Hematopoietic multipotent progenitor cell treated with erythropoietin and hydrocortisone succinate and interleukin-3 and kit ligand, for 15 days (in vitro differentiated cells): ENCODE results near the gene LRP1B.

Source experiments
- DNase-seq: peaks from one replicate; pipeline ENCODE4 v3.0.0-alpha.2; 2015; ENCODE audit warnings: low spot score

The LRP1B gene

DNA sequence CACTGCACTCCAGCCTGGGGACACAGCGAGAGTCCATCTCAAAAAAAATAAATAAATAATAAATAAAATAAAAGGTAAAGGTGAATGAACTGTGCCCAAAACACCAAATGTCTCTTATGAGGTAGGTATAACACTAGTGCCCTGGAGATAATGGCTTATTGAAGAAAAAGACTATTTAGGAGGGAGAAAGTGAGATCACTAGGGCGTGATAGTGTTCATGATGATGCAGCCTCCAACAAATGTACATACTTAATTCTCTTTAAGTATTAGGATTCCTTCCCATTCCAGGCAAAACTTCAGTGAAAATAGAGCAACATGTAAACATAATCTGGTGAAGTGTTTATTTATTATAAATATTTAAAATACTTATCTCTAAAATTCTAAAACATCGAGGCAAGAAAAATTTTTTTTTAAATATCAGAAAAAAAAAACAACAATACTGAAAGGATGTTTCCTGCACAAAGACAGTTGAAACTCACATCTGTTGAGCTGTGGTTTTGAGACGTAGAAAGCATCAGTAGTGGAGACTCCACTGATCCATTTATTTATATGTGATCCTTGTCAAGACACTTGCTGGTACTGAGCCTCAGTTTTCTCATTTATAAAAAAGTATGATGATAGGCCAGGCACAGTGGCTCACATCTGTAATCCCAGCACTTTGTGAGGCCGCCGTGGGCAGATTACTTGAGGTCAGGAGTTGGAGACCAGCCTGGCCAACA lies 183.3 kb downstream of the LRP1B start:
- DNase-seq, result no peak

DNA sequence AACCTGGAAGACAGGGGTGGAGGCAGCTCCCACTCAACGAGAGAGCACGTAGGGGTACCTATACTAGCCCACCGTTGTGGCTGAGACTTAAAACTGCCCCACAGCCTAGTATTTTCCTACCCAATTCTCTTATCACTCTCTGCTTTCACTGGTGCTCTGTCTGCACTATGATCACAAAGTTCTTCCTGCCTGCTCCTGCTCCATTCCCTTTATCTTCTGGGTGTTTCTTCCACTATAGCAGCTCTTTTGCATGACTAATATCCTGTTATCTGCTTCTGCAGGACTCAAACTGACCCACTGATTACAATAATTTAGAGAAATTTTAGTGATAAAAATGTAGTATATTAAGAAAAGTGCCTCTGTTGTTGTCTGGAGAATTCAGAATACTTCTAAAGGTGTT lies 184.8 kb downstream of the LRP1B start:
- DNase-seq, result no peak

DNA sequence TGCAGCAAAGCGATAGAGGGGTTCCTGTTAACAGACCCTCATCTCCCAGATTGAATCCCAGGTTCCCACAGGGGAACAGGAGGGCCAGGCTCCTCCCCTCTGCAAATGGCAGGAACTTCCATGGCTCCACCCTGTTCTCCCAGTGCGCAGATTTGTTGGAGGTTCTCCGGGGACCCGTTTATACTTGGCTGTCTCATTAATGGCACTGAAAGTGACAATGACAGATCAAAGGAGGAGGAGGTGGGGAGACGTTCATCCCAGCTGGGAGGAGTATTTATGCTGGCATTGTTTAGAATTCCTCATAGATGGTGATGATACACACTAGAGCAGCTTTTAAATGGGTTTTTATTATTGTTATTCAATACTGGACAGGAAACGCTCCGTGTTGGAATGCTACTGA lies 186.9 kb downstream of the LRP1B start:
- DNase-seq, result no peak

- no peak for DNase-seq
Observed at GRCh38 chr2:141942006-141942789, 188.6 kb downstream of the LRP1B start.

GRCh38 chr2:141941210-141941714 lies 189.6 kb downstream of the LRP1B start:
- no peak for DNase-seq

- no peak for DNase-seq
Observed at GRCh38 chr2:141940709-141941108, 190.1 kb downstream of the LRP1B start.

- no peak for DNase-seq
Observed at GRCh38 chr2:141933226-141933625, 197.6 kb downstream of the LRP1B start.

DNA sequence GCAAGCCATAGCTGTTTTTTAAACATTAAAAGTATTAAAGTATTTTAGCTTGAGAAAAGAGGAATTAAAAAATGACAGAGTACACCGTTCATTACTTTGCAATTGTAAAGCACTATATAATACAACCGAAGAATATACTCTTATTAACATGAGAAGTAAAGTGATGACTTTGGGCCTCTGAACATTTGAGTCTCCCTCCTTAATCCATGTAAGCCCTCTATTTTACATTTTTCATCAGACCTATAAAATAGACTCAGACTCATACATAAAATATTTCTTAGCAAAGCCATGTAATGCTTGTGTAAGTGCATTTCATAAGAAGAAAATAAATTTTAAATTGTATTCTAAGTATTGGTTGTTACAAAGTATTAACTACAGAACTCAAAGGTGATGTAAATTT lies 198.6 kb downstream of the LRP1B start:
- no peak for DNase-seq

DNA sequence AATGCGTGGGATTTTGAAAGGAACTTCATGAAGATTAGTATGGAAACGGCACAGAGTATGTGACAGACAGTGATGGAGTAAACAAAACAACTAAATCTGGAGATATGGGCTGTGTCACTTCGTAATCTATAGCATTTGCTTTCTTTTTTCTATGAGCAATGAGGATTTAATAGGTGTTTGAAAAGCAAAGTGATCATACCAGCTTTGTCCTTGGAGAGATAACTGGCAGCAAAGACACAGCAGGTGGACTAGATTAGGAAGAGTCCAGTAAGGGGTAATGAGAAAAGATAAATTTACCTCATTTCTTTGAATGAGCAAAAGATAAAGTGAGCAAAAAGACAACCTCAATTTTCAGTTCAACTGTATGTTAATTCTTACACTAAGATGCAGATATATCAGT lies 199.0 kb downstream of the LRP1B start:
- no peak for DNase-seq

DNA sequence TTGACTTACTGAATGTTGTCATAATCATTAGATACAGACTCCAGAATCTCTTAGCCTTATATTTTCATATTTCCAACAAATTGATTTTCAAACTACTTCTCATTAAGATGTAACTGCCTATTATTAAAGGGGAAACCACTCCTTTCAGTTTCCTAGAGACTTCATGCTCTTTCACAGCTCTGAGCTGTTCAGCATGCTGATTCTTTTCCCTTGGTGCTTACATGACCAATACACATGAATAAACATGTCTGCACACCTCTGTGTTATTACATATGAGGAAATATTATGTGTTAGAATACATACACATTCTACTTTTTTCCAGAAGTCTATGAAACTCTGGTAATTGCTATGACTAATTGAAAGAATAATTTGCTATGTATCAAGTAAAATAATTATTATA lies 200.0 kb downstream of the LRP1B start:
- DNase-seq, result no peak

DNA sequence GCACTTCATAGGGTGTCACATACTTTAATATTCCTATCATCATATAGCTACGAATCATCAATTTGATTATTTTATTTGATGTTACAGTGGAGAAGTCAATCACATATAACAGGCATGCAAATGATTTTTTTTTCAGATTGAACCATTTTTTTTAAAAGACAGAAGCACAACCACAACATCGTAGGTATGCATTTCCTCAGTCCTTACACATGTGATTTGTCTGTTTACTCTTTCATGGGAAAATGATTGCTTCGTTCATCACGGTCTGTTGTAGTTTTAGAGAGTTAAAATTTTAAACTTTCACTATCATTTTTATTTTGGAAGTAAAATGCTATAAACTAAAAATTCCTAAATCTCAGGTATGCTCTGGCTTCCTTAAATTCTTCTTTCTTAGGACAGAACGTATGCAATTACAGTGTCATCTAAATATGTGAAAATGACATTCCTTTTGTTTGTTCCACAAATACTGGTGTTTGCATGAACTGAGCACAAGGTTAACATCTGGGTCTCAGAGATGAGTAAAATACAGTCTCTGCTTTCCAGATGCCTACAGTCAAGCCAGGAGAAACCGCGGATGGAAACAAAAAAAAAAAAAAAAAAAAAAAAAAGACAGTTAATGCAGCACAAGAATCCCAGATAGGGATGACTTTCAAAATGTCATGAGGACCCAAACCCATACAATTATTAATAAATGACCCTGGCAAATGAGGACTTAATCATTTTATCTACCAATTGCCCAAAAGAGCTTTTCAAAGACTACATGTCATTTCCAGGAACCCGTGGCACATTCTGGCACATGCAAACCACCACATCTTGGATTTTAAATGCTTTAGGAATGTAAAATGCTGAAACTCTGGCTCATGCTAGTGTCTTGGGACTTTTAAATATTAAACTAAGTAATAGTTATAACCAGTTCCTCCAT lies 201.2 kb downstream of the LRP1B start:
- no peak for DNase-seq

- DNase-seq, result no peak
Observed at GRCh38 chr2:141928476-141928875, 202.3 kb downstream of the LRP1B start.

GRCh38 chr2:141927536-141927935 lies 203.3 kb downstream of the LRP1B start:
- DNase-seq, result no peak

- DNase-seq, result no peak
Observed at GRCh38 chr2:141925511-141925910, 205.3 kb downstream of the LRP1B start.

- DNase-seq, result no peak
Observed at GRCh38 chr2:141923657-141924056, 207.2 kb downstream of the LRP1B start.

- no peak for DNase-seq
Observed at GRCh38 chr2:141911485-141912066, 219.2 kb downstream of the LRP1B start.

- no peak for DNase-seq
Observed at GRCh38 chr2:141906678-141907077, 224.1 kb downstream of the LRP1B start.

DNA sequence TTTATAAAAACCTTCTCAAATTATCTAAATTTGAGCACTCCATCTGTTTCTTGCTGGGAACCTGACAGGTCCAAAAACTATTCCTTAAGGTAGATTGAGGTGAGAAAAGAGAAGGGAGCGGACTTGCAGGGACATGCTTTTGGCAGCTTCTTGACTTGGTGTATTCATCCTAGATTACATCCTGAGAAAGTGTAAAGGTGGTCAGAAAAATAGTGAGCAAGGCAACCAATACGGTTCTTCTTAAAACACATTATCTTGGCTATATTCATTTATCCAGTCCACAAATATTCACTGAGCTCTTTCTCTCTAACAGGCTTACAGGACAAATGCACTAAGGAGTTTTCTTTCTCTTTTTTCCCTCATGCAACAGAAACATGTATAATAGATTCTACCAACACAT lies 230.0 kb downstream of the LRP1B start:
- DNase-seq, result no peak

DNA sequence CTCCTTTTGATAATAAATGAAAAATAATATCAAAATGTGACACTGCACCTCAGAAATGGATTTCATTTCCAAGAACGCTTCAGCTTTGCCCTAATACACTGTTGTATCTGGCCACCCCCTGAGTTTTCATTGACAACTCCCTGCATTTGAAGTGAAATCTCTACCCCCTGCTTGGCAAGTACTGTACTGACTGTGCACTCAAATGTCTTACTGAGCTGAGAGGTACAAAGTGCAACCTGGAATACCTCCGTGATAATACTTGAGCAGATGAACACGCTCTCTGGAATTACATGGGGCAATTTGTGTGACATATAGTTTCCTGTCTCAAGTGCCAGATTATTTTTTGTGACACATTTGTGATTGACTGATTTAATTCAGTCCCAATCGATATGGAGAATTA lies 231.1 kb downstream of the LRP1B start:
- no peak for DNase-seq

GRCh38 chr2:141889788-141890187 lies 241.0 kb downstream of the LRP1B start:
- DNase-seq, result no peak

DNA sequence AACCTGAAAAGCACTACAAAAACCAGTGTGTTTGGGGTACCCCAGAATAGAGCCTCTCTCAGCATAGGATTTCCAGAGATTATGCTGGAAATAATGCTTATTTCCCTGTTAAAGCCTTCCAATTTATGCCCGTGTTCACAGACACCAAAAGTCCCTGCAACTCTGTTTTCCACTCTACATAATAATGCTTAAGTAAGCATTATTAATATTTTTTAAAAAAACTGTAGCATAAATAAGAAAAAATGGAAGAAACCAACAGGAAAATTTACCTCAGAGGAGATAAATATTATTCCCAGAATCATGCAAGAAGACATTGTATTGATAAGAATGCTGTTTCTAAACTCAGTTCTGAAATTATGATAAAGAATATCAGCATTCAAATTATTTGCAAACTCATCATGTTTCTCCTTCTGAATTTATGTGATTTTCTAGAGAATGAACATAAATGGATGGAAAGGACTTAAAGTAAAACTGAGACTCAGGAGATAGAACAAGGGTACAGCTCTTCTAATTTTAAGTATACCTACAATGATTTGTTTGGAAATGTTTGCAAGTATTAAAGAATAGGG lies 241.7 kb downstream of the LRP1B start:
- DNase-seq, result no peak

DNA sequence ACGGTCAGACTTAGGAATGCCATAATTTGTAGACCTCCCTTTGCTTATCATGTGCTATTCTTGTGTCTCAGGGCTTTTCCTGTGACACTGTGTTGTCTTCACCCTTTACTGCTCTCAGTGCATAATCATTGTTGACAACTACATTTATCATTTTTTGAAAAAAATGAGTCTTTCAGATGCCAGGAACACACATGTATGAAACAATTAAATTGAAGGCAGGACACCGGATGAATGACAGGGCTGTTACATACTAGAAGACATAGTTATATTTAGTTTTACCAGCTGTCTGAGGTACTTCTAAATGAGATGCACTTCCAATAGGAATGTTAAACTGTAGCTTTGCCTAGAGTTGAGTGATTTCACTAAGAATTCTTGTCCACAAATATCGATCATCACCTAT lies 243.5 kb downstream of the LRP1B start:
- no peak for DNase-seq
